Panc1 (cell line): ENCODE measurements around the gene SLC9A6.

Experiments
- POLR2AphosphoS5 ChIP-seq: IDR thresholded peaks from 2 replicates; pipeline ENCODE4 v1.6.1; 2012; ENCODE audit warnings: mild to moderate bottlenecking, low read depth, low read length, moderate library complexity
- TCF7L2 ChIP-seq: IDR thresholded peaks from 2 replicates; pipeline ENCODE4 v1.6.1; 2011; ENCODE audit warnings: mild to moderate bottlenecking, low read depth, low read length, inconsistent platforms
- TF ChIP-seq, protein P1 (sequence below): fragments of 450-650 bp; IDR thresholded peaks from 2 replicates; pipeline ENCODE4 v1.5.1; 2017; ENCODE audit warnings: mild to moderate bottlenecking
- TF ChIP-seq, protein P2 (sequence below), 2 experiments: IDR thresholded peaks; 2 replicates each; pipeline ENCODE4 v1.6.1; 2011 to 2012; ENCODE audit warnings: low read depth in 2 of 2, control low read depth in 1 of 2, low read length in 1 of 2, mild to moderate bottlenecking in 1 of 2, moderate library complexity in 1 of 2; ENCODE audit not compliant: insufficient read depth in 1 of 2

- TF ChIP-seq, protein P1, sequence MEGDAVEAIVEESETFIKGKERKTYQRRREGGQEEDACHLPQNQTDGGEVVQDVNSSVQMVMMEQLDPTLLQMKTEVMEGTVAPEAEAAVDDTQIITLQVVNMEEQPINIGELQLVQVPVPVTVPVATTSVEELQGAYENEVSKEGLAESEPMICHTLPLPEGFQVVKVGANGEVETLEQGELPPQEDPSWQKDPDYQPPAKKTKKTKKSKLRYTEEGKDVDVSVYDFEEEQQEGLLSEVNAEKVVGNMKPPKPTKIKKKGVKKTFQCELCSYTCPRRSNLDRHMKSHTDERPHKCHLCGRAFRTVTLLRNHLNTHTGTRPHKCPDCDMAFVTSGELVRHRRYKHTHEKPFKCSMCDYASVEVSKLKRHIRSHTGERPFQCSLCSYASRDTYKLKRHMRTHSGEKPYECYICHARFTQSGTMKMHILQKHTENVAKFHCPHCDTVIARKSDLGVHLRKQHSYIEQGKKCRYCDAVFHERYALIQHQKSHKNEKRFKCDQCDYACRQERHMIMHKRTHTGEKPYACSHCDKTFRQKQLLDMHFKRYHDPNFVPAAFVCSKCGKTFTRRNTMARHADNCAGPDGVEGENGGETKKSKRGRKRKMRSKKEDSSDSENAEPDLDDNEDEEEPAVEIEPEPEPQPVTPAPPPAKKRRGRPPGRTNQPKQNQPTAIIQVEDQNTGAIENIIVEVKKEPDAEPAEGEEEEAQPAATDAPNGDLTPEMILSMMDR = peak; percentile 49
- TF ChIP-seq POLR2AphosphoS5 (no peak), TCF7L2 (no peak)
- TF ChIP-seq, protein P2, sequence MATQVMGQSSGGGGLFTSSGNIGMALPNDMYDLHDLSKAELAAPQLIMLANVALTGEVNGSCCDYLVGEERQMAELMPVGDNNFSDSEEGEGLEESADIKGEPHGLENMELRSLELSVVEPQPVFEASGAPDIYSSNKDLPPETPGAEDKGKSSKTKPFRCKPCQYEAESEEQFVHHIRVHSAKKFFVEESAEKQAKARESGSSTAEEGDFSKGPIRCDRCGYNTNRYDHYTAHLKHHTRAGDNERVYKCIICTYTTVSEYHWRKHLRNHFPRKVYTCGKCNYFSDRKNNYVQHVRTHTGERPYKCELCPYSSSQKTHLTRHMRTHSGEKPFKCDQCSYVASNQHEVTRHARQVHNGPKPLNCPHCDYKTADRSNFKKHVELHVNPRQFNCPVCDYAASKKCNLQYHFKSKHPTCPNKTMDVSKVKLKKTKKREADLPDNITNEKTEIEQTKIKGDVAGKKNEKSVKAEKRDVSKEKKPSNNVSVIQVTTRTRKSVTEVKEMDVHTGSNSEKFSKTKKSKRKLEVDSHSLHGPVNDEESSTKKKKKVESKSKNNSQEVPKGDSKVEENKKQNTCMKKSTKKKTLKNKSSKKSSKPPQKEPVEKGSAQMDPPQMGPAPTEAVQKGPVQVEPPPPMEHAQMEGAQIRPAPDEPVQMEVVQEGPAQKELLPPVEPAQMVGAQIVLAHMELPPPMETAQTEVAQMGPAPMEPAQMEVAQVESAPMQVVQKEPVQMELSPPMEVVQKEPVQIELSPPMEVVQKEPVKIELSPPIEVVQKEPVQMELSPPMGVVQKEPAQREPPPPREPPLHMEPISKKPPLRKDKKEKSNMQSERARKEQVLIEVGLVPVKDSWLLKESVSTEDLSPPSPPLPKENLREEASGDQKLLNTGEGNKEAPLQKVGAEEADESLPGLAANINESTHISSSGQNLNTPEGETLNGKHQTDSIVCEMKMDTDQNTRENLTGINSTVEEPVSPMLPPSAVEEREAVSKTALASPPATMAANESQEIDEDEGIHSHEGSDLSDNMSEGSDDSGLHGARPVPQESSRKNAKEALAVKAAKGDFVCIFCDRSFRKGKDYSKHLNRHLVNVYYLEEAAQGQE (IDR thresholded peaks at IDR 0.05; ENCODE audit: insufficient read depth in 1 of 2, low read depth in 2 of 2, low read length in 1 of 2) = no peak
Measured at GRCh38 chrX:135973025-135973547, 12.1 kb upstream of the SLC9A6 start.
